ENCODE measurements around the gene NXPH2.

Gene NXPH2

DNA sequence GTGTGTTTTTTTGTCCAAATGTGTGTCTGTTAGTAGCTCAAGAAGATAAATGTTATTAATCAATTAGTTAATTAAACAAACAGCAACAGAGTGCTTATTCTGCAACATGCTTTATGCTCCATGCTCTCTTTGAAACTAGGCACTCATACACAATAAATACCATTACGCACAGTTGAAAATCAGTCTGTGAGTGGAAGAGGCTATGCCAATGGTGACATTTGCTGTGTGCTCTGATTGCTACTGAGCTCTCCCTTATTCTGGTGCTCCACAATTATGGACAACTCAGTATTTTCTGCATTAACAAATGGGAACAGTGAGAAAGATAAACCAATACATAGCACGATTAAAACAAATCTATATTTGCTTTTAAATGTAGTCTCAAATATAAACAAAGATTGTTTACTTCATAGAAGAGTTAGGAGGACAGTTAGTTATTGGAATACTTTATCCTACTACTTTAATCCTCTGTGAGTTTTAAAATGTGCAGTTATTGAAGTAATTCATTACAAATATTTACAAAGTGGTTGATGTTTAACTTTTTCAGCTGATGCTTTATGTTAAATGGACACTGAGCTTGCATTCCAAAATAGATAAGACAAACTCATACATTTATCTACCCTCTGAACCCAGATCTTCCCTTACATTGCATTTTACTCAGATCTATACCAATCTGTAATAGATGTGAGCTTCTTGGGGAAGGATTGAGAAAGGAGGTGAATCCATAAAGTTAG is 55.3 kb downstream of the NXPH2 start:
- H4K20me1 ChIP-seq (ENCODE audit: insufficient read depth, low read length) = no peaks in the 10 kb centered on the region
- H3K4me2 ChIP-seq (ENCODE audit: low read length) = no peak overlapping the region
- no peaks in the 10 kb centered on the region for H3K9me3 ChIP-seq (ENCODE audit: low read length)
- no peaks in the 10 kb centered on the region for H3K9me2 ChIP-seq (ENCODE audit: low read depth, low read length)
- TF ChIP-seq EZH2 (IDR thresholded peaks at IDR 0.05; ENCODE audit: borderline replicate concordance, low read length) = no peak
- TF ChIP-seq, protein P1, sequence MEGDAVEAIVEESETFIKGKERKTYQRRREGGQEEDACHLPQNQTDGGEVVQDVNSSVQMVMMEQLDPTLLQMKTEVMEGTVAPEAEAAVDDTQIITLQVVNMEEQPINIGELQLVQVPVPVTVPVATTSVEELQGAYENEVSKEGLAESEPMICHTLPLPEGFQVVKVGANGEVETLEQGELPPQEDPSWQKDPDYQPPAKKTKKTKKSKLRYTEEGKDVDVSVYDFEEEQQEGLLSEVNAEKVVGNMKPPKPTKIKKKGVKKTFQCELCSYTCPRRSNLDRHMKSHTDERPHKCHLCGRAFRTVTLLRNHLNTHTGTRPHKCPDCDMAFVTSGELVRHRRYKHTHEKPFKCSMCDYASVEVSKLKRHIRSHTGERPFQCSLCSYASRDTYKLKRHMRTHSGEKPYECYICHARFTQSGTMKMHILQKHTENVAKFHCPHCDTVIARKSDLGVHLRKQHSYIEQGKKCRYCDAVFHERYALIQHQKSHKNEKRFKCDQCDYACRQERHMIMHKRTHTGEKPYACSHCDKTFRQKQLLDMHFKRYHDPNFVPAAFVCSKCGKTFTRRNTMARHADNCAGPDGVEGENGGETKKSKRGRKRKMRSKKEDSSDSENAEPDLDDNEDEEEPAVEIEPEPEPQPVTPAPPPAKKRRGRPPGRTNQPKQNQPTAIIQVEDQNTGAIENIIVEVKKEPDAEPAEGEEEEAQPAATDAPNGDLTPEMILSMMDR (IDR thresholded peaks at IDR 0.05; ENCODE audit: low read length) = no peak
- no peaks in the 10 kb centered on the region for H3F3A ChIP-seq (ENCODE audit: insufficient read depth, low read length)
- no peaks in the 10 kb centered on the region for H3K27me3 ChIP-seq (ENCODE audit: insufficient read depth, low read length)
- H3K9ac ChIP-seq (ENCODE audit: low read length) = no peak overlapping the region
- no peak overlapping the region for H3K27ac ChIP-seq (ENCODE audit: low read depth, low read length, poor library complexity, severe bottlenecking)
- H3K36me3 ChIP-seq (ENCODE audit: insufficient read depth, low read length) = no peaks in the 10 kb centered on the region
- H3K4me3 ChIP-seq (ENCODE audit: low read depth, low read length, poor library complexity, severe bottlenecking) = no peak overlapping the region
- H2AFZ ChIP-seq (ENCODE audit: low read length) = no peak overlapping the region
- no peaks in the 10 kb centered on the region for H3K4me1 ChIP-seq (ENCODE audit: insufficient read depth, low read length, severe bottlenecking)
- H3K79me2 ChIP-seq (ENCODE audit: insufficient read depth, low read length) = no peaks in the 10 kb centered on the region

GRCh38 chr2:138724327-138724726 is 55.9 kb downstream of the NXPH2 start:
- H3K4me1 ChIP-seq (ENCODE audit: insufficient read depth, low read length, severe bottlenecking) = no peaks in the 10 kb centered on the region
- H3K36me3 ChIP-seq (ENCODE audit: insufficient read depth, low read length) = no peaks in the 10 kb centered on the region
- no peaks in the 10 kb centered on the region for H3K27me3 ChIP-seq (ENCODE audit: insufficient read depth, low read length)
- H3K9me2 ChIP-seq (ENCODE audit: low read depth, low read length) = no peaks in the 10 kb centered on the region
- H3K27ac ChIP-seq (ENCODE audit: low read depth, low read length, poor library complexity, severe bottlenecking) = no peak overlapping the region
- H4K20me1 ChIP-seq (ENCODE audit: insufficient read depth, low read length) = no peaks in the 10 kb centered on the region
- no peaks in the 10 kb centered on the region for H3K79me2 ChIP-seq (ENCODE audit: insufficient read depth, low read length)
- H3F3A ChIP-seq (ENCODE audit: insufficient read depth, low read length) = no peaks in the 10 kb centered on the region
- no peak overlapping the region for H2AFZ ChIP-seq (ENCODE audit: low read length)
- H3K4me2 ChIP-seq (ENCODE audit: low read length) = no peak overlapping the region
- TF ChIP-seq, protein P1 (IDR thresholded peaks at IDR 0.05; ENCODE audit: low read length) = no peak
- TF ChIP-seq EZH2 (IDR thresholded peaks at IDR 0.05; ENCODE audit: borderline replicate concordance, low read length) = no peak
- H3K9ac ChIP-seq (ENCODE audit: low read length) = no peak overlapping the region
- no peaks in the 10 kb centered on the region for H3K9me3 ChIP-seq (ENCODE audit: low read length)
- H3K4me3 ChIP-seq (ENCODE audit: low read depth, low read length, poor library complexity, severe bottlenecking) = no peak overlapping the region

GRCh38 chr2:138723196-138723987 is 56.8 kb downstream of the NXPH2 start:
- no peaks in the 10 kb centered on the region for H4K20me1 ChIP-seq (ENCODE audit: insufficient read depth, low read length)
- no peak overlapping the region for H2AFZ ChIP-seq (ENCODE audit: low read length)
- no peaks in the 10 kb centered on the region for H3K9me2 ChIP-seq (ENCODE audit: low read depth, low read length)
- H3K4me3 ChIP-seq (ENCODE audit: low read depth, low read length, poor library complexity, severe bottlenecking) = no peak overlapping the region
- TF ChIP-seq EZH2 (IDR thresholded peaks at IDR 0.05; ENCODE audit: borderline replicate concordance, low read length) = no peak
- TF ChIP-seq, protein P1 (IDR thresholded peaks at IDR 0.05; ENCODE audit: low read length) = no peak
- no peaks in the 10 kb centered on the region for H3K4me1 ChIP-seq (ENCODE audit: insufficient read depth, low read length, severe bottlenecking)
- H3K9ac ChIP-seq (ENCODE audit: low read length) = no peak overlapping the region
- no peak overlapping the region for H3K27ac ChIP-seq (ENCODE audit: low read depth, low read length, poor library complexity, severe bottlenecking)
- no peaks in the 10 kb centered on the region for H3K36me3 ChIP-seq (ENCODE audit: insufficient read depth, low read length)
- H3K27me3 ChIP-seq (ENCODE audit: insufficient read depth, low read length) = no peaks in the 10 kb centered on the region
- H3K79me2 ChIP-seq (ENCODE audit: insufficient read depth, low read length) = no peaks in the 10 kb centered on the region
- H3F3A ChIP-seq (ENCODE audit: insufficient read depth, low read length) = no peaks in the 10 kb centered on the region
- no peak overlapping the region for H3K4me2 ChIP-seq (ENCODE audit: low read length)
- no peaks in the 10 kb centered on the region for H3K9me3 ChIP-seq (ENCODE audit: low read length)
